CD1c-positive myeloid dendritic cell (primary cell): ENCODE data around the gene HDAC9.
A peak's percentile ranks its signal among the peaks of the same experiment; 100 is the strongest.

ENCODE experiments used
- DNase-seq: peaks from one replicate; pipeline ENCODE4 v3.0.0-alpha.2; 2016; ENCODE audit errors: extremely low spot score

Gene HDAC9

DNA sequence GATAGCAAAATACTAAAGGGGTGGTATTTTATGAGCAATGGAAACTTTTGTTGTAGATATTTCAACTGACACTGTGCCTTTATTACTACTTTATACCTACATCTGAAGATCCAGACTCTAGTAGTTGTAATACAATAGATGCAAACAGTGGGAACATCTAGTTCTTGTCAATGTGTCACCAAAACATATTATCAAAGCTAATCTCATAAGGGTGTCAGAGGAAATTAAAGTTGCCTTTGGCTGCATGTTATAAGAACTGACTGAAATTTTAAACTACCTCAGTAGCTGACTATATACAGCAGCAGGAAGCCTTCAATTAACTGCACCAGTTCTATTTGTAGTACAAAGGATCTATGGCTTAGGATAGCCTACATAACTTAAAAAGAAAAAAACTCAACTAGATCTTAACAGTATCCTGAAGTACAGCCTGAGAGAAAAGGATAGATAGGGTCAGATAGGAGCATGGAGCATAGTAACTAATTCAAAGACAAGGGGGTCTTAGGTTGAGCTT is 30.9 kb downstream of the HDAC9 start:
- no peak for DNase-seq

GRCh38 chr7:18529239-18529638 is 33.7 kb downstream of the HDAC9 start:
- DNase-seq, result peak; percentile 5

- no peak for DNase-seq
Observed at GRCh38 chr7:18530224-18531179, 35.0 kb downstream of the HDAC9 start.

DNA sequence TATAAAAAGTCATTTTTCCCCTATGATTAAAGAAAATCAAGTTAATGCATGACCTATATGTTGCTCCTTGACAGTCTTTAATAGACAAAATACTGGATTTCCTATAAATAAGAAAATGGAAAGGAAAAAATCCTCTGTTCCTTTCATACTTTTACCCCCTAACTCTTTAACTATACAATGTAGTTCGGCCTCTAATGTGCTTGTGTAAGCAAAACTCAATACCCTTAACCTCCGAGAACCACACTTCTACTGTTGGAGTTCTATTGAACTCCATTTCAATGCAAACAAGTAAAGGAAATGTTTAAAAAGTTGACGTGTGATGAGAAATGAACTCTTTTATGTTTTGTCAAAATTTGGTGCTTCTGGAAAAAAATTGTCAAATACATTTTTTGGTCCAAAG is 36.0 kb downstream of the HDAC9 start:
- no peak for DNase-seq

GRCh38 chr7:18532813-18533212 is 37.3 kb downstream of the HDAC9 start:
- DNase-seq, result no peak

DNA sequence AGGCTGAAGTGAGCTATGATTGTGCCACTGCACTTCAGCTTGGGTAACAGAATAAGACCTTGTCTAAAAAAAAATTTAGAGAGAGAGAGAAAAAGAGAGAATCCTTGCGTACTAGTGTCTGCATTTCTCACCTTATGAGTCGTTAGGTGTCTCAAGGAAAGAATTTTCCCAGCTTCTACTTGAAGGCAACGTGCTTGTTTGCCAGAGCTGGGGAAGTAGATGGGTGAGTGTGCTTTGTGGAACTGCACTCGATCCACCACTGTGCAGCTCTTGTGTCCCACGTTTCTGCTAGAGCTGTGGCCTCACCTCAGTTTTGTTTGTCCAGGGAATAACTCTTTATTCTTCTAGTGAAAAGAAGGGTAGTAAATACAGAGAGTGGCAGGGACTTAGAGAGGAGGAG is 38.9 kb downstream of the HDAC9 start:
- no peak for DNase-seq

DNA sequence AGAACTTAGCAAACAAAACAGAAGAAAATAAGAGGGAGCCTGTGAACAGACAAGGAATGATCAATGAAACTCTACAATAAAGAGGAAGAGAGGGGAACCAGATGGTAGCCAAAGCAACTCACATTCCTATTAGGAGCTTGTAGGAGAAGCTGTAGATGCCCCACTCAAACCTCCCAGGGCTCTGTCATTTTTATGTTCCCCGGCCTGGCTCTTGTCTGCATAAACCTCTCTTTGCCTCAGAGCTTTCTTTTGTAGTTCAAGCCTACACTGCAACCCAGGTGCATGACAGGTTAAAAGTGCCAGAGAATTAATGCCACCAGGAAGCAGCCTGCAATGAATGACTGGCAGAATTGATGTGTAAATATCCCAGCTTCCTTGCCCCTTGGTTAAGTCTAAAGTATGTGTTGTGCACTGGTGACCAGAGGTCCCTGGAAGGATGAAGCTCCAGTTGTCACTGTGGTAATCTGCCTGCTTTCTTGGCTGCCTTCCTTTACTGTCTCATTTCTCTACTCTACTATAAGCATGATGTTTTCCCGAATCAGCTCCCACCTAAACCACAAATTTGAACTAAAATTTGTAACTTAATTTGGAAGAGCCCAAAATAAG is 40.4 kb downstream of the HDAC9 start:
- no peak for DNase-seq

DNA sequence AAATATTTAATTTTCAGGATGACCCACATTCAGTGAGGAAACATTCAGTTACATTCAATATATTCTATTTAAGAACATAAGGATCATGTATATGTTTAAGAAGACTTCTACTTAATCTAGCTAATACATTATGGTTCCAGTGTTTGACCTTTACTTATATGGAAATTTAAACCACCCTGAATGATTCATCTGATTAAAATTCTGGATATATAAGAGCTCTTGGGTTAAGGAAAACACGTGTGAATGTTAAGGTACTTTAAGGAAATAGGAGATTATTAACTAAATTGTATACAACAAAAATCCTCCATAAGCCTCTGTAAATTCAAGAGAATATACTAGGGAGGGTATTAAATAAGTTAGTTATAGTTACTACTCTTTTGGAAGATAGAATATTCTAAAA is 40.9 kb downstream of the HDAC9 start:
- DNase-seq, result no peak

DNA sequence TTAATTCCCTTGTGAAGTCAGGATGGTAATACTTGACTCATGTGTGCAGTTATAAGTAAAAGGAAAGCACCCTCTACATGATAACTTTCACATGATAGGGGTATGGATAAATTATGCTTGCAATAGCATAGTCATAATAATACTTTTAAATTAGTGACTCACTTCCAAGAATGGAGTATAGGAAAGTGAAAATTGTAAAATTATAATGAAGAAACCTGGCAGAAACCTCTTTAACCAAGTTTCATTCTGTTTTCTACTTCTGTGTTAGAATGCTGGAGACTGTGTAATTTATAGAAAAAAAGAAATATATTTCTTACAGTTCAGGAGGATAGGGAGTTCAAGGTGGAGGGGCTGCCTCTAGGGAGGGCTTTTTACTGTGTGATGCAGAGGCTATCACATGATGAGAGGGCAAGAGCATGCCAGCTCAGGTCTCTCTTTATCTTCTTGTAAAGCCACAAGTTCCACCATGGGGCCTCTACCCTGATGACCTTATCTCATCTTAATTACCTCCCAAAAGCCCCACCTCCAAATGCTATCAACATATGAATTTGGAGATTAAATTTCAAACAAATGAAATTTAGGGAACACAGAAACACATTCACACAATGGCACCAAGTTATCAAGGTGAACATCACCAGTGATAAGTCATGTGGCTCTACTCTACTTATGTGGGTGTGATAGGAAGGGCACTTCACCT is 43.2 kb downstream of the HDAC9 start:
- no peak for DNase-seq

DNA sequence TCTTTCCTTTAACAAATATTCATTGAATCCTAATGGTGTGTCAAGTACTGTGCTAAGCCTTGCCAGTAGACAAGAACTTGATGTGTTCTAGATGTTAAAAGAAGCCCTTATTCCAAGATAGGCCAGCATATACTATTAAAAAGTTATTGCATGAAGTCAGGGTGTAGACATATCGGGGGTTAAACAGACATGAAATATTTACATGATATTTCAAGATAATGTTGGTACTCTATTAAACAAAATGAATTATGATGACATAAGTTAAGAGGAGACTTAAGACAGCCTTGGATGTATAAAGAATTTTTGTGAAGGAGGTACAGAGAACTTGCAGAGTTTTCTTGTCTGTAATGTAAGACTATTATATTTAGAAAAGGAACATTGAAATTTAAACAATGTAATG is 44.8 kb downstream of the HDAC9 start:
- no peak for DNase-seq

- DNase-seq, result no peak
Observed at GRCh38 chr7:18541181-18541870, 45.8 kb downstream of the HDAC9 start.

DNA sequence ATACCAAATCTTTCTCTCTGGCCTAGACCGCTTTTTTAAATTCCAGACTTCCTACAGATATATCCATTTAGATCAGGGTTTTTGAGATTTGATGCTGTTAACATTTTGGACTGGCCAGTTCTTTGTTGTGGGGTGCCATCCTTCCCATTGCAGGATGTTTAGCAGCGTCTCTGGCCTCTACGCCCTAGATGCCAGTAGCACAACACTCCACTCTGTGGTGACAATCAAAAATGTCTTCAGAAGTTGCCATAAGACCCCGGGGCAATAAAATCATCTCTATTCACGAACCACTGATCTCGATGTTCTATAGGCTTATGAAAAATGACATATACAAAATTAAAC is 46.3 kb downstream of the HDAC9 start:
- DNase-seq, result no peak

GRCh38 chr7:18546576-18546975 is 51.0 kb downstream of the HDAC9 start:
- no peak for DNase-seq

DNA sequence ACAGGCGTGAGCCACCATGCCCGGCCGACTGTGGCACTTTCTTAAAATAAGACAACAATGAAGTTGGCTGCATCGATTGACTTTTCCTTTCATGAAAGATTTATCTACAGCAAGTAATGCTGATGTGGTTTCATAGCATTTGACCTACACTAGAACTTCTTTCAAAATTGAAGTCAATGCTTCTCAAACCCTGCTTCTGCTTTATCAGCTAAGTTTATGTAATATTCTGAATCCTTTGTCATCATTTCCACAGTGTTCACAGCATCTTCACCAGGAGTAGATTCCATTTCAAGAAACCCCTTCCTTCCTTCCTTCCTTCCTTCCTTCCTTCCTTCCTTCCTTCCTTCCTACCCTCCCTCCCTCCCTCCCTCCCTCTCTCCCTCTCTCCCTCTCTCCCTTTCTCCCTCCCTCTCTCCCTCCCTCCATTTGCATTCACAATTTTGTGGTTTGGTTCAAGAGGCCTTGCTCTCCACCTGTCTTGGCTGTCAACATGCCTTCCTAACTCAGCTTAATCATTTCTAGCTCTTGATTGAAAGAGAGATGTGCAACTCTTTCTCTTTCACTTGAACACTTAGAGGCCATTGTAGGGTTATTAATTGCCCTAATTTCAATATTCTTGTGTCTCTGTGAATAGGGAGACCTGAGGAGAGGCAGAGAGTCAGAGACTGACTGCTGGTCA is 52.1 kb downstream of the HDAC9 start:
- no peak for DNase-seq

DNA sequence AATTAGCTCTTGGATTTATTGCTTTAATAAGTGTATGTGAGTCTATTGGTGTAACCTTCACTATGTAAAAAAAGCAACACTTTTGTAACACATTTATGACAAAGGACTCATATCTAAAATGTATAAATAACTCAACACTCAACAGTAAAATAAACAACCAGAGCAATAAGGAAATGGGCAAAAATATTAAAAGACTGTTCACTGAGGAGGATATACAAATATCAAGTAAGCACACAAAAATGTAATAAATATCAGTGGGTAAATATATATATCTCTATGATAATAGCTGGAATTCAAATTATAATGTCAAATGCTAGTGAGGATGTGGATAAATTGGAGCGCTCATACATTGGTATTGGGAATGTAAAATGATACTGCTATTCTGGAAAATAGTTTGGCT is 53.0 kb downstream of the HDAC9 start:
- DNase-seq, result no peak

GRCh38 chr7:18550574-18550973 is 55.0 kb downstream of the HDAC9 start:
- DNase-seq, result no peak

GRCh38 chr7:18552316-18552916 is 56.9 kb downstream of the HDAC9 start:
- DNase-seq, result peak; percentile 61

DNA sequence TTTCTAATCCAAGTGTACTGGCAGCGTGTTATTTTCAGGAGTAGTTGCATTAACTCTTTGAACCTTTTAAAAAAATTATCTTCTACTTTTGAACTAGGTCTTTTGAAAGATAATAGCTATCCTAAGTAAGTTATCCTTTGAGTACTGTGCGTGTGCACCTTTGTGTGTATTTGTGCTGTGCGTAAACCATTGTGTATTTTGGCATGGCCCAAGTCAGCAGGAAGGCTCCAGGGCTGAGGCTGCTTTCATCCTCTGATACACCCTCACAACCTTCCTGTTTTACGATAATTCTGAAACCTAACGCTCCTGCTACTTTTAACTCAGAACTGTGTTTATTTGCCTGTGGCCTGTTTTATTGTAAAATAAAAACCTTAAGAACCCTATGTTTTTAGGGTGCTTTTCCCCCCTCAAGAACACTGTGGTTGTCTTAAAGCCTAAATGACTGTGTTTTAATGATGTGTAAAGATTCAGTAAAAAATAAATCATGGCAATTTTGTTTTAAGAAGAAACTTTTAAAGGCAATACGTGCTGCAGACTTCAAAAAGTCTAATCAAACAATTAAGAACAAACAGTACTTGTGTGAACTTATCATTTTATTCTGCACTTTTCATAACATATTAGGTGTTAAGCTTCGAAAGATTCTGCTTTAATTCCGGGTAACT is 57.5 kb downstream of the HDAC9 start:
- DNase-seq, result peak; percentile 7

DNA sequence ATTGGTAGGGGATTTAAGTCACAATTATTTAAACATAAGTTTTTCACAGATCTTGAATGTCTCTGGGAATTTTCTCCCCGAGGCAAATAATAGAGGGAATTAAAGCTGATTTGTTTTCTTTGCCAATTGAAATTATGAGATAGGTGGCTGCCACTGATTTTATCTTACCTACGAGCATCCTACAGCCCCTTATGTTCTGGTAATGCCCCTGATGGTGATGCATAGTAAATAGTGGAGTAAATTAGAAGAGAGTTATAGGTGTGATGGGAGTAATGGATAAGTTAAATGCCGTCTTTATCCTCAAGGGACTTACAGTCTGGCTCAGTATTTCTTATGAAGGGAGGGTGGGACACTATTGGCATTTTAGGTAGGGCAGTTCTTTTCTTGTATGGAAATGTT is 58.1 kb downstream of the HDAC9 start:
- DNase-seq, result no peak

DNA sequence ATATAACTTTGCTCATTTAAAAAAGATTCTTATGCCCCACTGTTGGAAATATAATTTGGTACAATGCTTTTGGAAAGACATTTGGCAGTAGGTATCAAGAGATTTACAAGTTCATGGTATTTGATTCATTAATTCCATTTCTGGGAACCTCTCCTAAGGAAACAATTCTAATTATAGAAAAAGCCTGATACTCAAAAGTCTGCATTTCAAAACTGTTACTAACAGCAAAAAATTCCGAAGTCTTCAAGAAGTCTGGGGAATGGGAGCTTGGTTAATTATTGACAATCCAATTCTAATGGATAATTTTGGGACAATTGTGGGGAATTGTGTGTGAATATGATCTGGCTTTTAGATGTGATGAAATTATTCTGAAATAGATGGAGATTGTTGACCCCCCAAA is 59.6 kb downstream of the HDAC9 start:
- no peak for DNase-seq

DNA sequence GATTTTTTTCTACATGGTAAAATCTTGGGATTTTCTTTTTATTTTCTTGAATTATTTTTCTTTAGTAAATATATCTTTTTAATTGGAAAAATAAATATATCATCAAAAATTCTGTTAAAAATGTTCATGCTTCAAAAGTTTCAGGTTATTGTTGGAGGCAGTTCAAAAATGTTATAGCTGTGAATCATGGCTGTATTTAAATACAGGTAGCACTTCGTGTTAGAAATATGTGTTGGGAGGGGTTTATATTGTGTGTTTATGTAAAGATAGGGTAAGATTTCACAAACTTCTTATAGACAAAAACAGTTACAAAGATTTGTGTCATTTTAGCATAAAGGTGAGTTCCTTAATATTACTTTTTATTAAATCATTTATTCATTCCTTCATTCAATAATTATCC is 60.4 kb downstream of the HDAC9 start:
- DNase-seq, result no peak
